CD4-positive, alpha-beta T cell treated with Interleukin-4 for 4 hours (primary cell): ENCODE data around the gene UBL3.

Experiments used
- DNase-seq: peaks from one replicate; pipeline ENCODE4 v3.0.0-alpha.2; 2020

UBL3 gene

GRCh38 chr13:29850213-29850898 is at the start of gene UBL3:
TSS of gene UBL3 (minus strand) at chr13:29850617. CDS start at chr13:29849538, 1,079 bp downstream.
- DNase-seq, result peak; percentile 94

- no peak for DNase-seq
These were observed 46.7 kb upstream of the UBL3 start for GRCh38 chr13:29897102-29897501.

GRCh38 chr13:29893438-29893837 is 43.0 kb upstream of the UBL3 start:
- DNase-seq, result no peak

GRCh38 chr13:29892151-29892550 is 41.7 kb upstream of the UBL3 start:
- DNase-seq, result no peak

- no peak for DNase-seq
These were observed 38.7 kb upstream of the UBL3 start for GRCh38 chr13:29889111-29889510.

- no peak for DNase-seq
These were observed 37.9 kb upstream of the UBL3 start for GRCh38 chr13:29888306-29888705.

GRCh38 chr13:29887686-29888085 is 37.3 kb upstream of the UBL3 start:
- no peak for DNase-seq

- DNase-seq, result no peak
These were observed 36.7 kb upstream of the UBL3 start for GRCh38 chr13:29887030-29887557.

- peak; percentile 50 for DNase-seq
These were observed 36.0 kb upstream of the UBL3 start for GRCh38 chr13:29886446-29886845.

- no peak for DNase-seq
These were observed 35.6 kb upstream of the UBL3 start for GRCh38 chr13:29885989-29886388.

- DNase-seq, result no peak
These were observed 34.4 kb upstream of the UBL3 start for GRCh38 chr13:29884671-29885430.

GRCh38 chr13:29883941-29884518 is 33.6 kb upstream of the UBL3 start:
- DNase-seq, result no peak

- DNase-seq, result no peak
These were observed 31.7 kb upstream of the UBL3 start for GRCh38 chr13:29882076-29882475.

GRCh38 chr13:29878101-29878500 is 27.7 kb upstream of the UBL3 start:
- DNase-seq, result no peak

GRCh38 chr13:29877456-29878078 is 27.1 kb upstream of the UBL3 start:
- DNase-seq, result no peak

GRCh38 chr13:29875646-29876045 is 25.2 kb upstream of the UBL3 start:
- no peak for DNase-seq

- DNase-seq, result no peak
These were observed 18.2 kb upstream of the UBL3 start for GRCh38 chr13:29868581-29868980.

GRCh38 chr13:29865934-29866333 is 15.5 kb upstream of the UBL3 start:
- DNase-seq, result no peak

GRCh38 chr13:29861694-29862110 is 11.3 kb upstream of the UBL3 start:
- DNase-seq, result no peak

GRCh38 chr13:29859971-29860370 is 9.6 kb upstream of the UBL3 start:
- no peak for DNase-seq

- peak; percentile 31 for DNase-seq
These were observed 8.2 kb upstream of the UBL3 start for GRCh38 chr13:29858667-29859066.

- no peak for DNase-seq
These were observed 7.8 kb upstream of the UBL3 start for GRCh38 chr13:29858231-29858630.

- no peak for DNase-seq
These were observed 6.7 kb upstream of the UBL3 start for GRCh38 chr13:29857085-29857484.
